IPS-18c (cell line): ENCODE measurements around the gene CLMN.
"Not testable (repeated sequence)": the region's sequence is repeated elsewhere in the genome, so short reads cannot be mapped to it uniquely, and the experiment has no call there.

ENCODE experiments used
- H3K4me3 ChIP-seq: 2 replicates; pipeline ENCODE4 v1.7.0; 2013; ENCODE audit warnings: low read depth, mild to moderate bottlenecking, low read length, moderate library complexity; ENCODE audit not compliant: insufficient read depth
- H3K9me3 ChIP-seq: one replicate; pipeline ENCODE4 v1.6.1; 2013; ENCODE audit warnings: mild to moderate bottlenecking, low read length, moderate library complexity; ENCODE audit not compliant: control insufficient read depth, insufficient read depth

Gene CLMN

DNA sequence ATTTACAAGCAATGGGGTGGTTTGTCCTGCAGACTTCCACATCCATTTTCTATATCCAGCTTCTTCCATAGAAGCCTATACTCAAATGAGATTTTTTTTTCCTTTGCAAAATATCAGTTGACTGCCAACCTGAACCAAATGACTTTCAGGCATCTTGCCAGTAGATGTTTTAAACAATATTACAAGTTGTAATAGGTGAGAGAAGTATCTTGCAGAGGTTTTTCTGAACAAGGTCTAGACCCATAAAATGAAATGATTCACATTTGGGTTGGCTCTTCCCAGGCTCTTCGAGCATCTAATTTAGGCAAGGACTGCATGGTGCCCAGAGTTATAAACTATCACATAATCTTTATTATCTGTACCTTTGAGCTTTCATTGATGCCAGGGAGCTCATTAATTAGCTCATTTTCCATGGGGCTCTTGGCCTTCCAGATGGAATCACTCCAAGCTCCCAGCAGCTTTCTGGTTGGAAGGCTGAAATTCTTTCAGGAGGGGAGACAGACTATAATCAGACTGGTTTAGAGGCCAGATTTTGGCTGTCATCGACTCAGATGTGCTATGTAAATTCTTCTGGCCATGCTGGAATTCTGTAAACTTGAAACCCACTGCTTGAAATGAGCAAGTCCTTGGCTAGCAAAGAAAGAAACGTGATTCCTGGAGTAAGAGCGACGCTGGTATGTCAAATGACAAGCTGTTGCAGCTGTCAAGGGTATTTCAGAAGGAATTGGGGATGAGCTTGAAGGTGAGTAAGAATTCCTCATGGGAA lies 130.2 kb downstream of the CLMN start:
- H3K9me3 ChIP-seq = no peaks in the 10 kb centered on the region
- no peak overlapping the region for H3K4me3 ChIP-seq

DNA sequence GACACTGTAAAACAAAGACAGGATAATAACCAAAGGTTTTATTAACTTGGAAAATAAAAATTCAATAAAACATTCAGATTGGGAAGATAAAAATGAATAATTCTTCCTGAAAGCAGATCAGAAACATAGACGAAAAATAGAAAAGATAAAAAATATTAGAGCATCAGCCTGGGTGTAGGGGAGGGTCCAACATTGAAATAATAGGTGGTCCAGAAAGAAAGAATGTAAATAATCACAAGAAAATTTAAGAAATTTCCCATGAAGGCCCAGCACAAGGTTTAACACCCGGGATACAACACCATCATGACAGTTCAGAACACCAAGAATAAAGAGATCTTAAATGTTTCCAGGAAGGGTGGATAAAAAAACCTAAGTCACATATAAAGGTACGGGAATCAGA lies 131.3 kb downstream of the CLMN start:
- Histone ChIP-seq H3K9me3 (no peaks in the 10 kb centered on the region), H3K4me3 (no peak overlapping the region)

GRCh38 chr14:95185767-95186392 lies 133.8 kb downstream of the CLMN start:
- no peaks in the 10 kb centered on the region for H3K9me3 ChIP-seq
- H3K4me3 ChIP-seq = no peak overlapping the region

GRCh38 chr14:95185033-95185766 lies 134.5 kb downstream of the CLMN start:
- Histone ChIP-seq H3K9me3 (no peaks in the 10 kb centered on the region), H3K4me3 (no peak overlapping the region)

- Histone ChIP-seq H3K4me3 (no peak overlapping the region), H3K9me3 (no peaks in the 10 kb centered on the region)
Observed at GRCh38 chr14:95184413-95184790, 135.3 kb downstream of the CLMN start.

DNA sequence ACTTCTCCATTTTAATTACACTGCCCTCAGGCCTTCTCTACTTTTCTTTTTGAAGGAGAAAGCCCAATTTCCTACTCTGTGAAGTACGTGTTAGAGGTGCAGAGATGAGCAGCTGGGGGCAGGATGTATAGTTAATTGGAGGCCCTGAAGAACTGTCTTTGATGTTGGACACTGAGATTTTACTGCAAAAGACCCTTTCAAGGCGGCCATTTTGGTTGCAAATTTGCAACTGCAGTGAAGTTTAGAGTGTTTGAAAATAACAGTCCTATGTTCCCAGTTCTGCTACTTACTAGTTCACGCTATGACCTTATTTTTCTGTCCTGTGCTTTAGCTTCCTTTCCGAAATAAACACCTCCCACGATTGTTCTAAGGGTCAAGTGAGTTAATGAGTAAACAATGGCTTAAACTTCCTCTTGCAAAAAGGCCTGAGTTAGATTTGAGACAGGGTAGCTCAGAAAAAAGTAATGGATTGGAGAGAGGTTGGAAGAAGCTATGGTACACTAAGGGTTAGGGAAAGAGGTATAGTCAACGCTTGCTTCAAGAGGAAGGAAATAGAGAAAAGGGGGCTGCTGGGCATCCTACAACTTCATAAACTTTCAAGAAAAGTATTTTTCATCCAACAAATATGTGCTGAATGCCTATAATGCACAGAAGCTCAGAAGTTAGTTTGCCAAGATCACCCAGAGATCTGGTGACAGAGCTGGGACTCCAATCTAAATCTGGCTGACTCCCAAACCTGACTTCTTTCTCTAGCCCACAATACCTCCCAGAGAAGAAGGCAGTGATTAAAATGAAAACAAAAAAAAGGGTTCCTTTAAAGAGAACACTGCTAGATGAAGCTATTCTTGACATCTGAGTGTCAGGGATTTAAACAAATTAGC lies 135.9 kb downstream of the CLMN start:
- no peak overlapping the region for H3K4me3 ChIP-seq

DNA sequence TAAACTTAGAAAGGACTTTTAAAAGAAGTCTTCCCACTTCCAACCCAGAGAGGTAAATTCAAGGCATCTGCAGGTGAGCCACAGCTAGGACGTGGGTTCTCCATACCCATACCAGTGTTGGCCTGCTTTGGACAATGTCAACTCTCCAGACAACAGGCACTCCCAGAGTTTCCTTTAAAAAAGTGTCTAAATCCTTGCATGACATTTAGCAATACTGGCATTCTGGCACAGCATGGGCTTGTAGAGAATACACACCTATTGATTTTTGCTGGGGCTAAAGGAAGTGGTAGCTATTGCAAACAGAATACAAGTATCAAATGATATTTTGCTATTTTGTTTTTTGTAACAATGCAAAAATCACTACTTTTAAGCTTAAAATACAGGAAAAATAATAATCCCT lies 136.6 kb downstream of the CLMN start:
- no peaks in the 10 kb centered on the region for H3K9me3 ChIP-seq
- no peak overlapping the region for H3K4me3 ChIP-seq

More for the DNA sequence above, 135.9 kb downstream of the CLMN start:
- H3K9me3 ChIP-seq = no peaks in the 10 kb centered on the region

- Histone ChIP-seq H3K4me3 (no peak overlapping the region), H3K9me3 (no peaks in the 10 kb centered on the region)
Observed at GRCh38 chr14:95182379-95182778, 137.3 kb downstream of the CLMN start.

GRCh38 chr14:95180966-95181741 lies 138.6 kb downstream of the CLMN start:
- Histone ChIP-seq H3K9me3 (no peaks in the 10 kb centered on the region), H3K4me3 (no peak overlapping the region)

- H3K9me3 ChIP-seq, H3K4me3 ChIP-seq: not testable (repeated sequence)
Observed at GRCh38 chr14:95175670-95176069, 144.0 kb downstream of the CLMN start.

GRCh38 chr14:95174184-95174792 lies 145.4 kb downstream of the CLMN start:
- Histone ChIP-seq H3K4me3 (no peak overlapping the region), H3K9me3 (no peaks in the 10 kb centered on the region)

DNA sequence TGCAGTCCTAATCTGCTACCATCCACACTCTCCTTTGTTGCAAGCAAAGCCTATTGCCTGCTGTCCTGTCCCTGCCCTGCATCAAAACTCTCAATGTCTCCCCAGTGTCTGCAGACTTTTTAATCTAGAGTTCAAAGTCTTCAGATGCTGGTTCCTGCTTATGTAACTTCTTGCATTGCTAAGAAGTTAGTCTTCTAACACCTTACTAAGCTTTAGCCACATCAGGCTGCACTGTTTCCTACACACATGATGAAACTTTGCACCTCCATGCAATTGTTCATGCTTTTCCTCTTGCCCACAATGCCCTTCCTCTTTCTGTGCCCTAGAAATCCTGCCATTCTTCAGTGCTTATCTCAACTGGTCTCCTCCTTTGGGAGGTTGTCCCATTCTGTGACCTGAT lies 146.2 kb downstream of the CLMN start:
- H3K4me3 ChIP-seq = no peak overlapping the region
- H3K9me3 ChIP-seq = no peaks in the 10 kb centered on the region

- Histone ChIP-seq H3K4me3 (no peak overlapping the region), H3K9me3 (no peaks in the 10 kb centered on the region)
Observed at GRCh38 chr14:95167177-95167576, 152.5 kb downstream of the CLMN start.

DNA sequence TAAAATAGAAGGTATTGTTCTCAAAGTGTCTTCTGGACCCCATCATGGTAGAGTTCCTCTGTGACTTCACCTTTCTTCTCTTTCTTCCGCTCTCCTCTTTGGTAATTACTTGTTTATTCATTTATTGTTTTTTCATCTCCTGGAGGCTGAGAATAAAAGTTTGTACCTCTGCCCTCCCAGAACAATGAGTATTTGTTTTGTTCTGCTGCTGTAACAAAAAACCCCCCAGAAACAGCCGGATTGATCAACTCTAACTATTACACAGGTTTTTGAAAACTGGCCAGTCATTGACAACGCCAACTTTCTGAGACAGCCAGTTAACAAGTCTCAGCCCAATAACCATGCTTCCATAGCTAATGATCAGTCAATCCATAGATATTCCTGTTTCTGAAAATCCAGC lies 154.2 kb downstream of the CLMN start:
- Histone ChIP-seq H3K4me3 (no peak overlapping the region), H3K9me3 (no peaks in the 10 kb centered on the region)

GRCh38 chr14:95164506-95164905 lies 155.2 kb downstream of the CLMN start:
- H3K9me3 ChIP-seq = no peaks in the 10 kb centered on the region
- H3K4me3 ChIP-seq = no peak overlapping the region

GRCh38 chr14:95163666-95164065 lies 156.0 kb downstream of the CLMN start:
- H3K9me3 ChIP-seq = no peaks in the 10 kb centered on the region
- no peak overlapping the region for H3K4me3 ChIP-seq
